ENCODE measurements around the gene CDH13.

CDH13 gene

GRCh38 chr16:83269541-83269940 lies 642.8 kb downstream of the CDH13 start:
- DNase-seq (ENCODE audit: low spot score in 2 of 2) (no peak), ATAC-seq (replicated peaks; ENCODE audit: extremely low read depth, poor library complexity, severe bottlenecking) (no peak)
- Mint-ChIP-seq H3K4me1 (no peaks in the 10 kb centered on the region), H3K27me3 (peaks cover 50% of the 10 kb centered on the region), H3K9me3 (no peaks in the 10 kb centered on the region), H3K4me3 (no peak overlapping the region), H3K27ac (ENCODE audit: low read depth) (no peak overlapping the region), H3K36me3 (ENCODE audit: insufficient read depth) (no peaks in the 10 kb centered on the region)

GRCh38 chr16:83270061-83270460 lies 643.3 kb downstream of the CDH13 start:
- H3K4me3 Mint-ChIP-seq, result no peak overlapping the region
- H3K36me3 Mint-ChIP-seq (ENCODE audit: insufficient read depth), result no peaks in the 10 kb centered on the region
- DNase-seq (ENCODE audit: low spot score in 2 of 2) (no peak), ATAC-seq (replicated peaks; ENCODE audit: extremely low read depth, poor library complexity, severe bottlenecking) (no peak)
- H3K9me3 Mint-ChIP-seq, result no peaks in the 10 kb centered on the region
- H3K27me3 Mint-ChIP-seq, result peaks cover 56% of the 10 kb centered on the region
- no peak overlapping the region for H3K27ac Mint-ChIP-seq (ENCODE audit: low read depth)
- no peaks in the 10 kb centered on the region for H3K4me1 Mint-ChIP-seq

- no peaks in the 10 kb centered on the region for H3K36me3 Mint-ChIP-seq (ENCODE audit: insufficient read depth)
- H3K9me3 Mint-ChIP-seq, result no peaks in the 10 kb centered on the region
These were observed 643.9 kb downstream of the CDH13 start for GRCh38 chr16:83270640-83271039.

DNA sequence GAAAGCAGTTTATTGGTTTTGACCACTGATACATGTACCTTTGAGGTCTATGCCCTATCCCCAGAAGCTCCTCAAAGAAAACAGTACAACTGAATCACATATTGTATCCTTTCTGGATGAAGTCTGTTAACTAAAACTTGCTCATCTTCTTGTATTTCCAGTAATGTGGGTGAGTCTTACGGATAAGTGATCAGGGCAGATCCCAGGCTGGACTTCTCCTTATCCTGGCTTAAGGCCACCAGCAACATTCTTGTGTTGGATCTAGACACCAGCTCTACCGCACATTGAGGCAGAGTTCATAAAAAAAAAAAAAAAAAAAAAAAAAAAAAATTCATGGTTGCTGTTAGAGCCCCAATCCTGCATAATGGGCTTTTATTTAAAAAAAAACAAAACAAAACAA lies 644.4 kb downstream of the CDH13 start:
- no peaks in the 10 kb centered on the region for H3K9me3 Mint-ChIP-seq
- H3K27me3 Mint-ChIP-seq, result peaks cover 66% of the 10 kb centered on the region
- no peaks in the 10 kb centered on the region for H3K36me3 Mint-ChIP-seq (ENCODE audit: insufficient read depth)
- no peaks in the 10 kb centered on the region for H3K4me1 Mint-ChIP-seq
- ATAC-seq (replicated peaks; ENCODE audit: extremely low read depth, poor library complexity, severe bottlenecking), result no peak
- no peak overlapping the region for H3K4me3 Mint-ChIP-seq
- no peak overlapping the region for H3K27ac Mint-ChIP-seq (ENCODE audit: low read depth)
- no peak for DNase-seq (ENCODE audit: low spot score in 2 of 2)

More at GRCh38 chr16:83270640-83271039, 643.9 kb downstream of the CDH13 start:
- H3K27me3 Mint-ChIP-seq, result peaks cover 61% of the 10 kb centered on the region
- DNase-seq (ENCODE audit: low spot score in 2 of 2) (no peak), ATAC-seq (replicated peaks; ENCODE audit: extremely low read depth, poor library complexity, severe bottlenecking) (no peak)
- no peak overlapping the region for H3K27ac Mint-ChIP-seq (ENCODE audit: low read depth)
- H3K4me1 Mint-ChIP-seq, result no peaks in the 10 kb centered on the region
- no peak overlapping the region for H3K4me3 Mint-ChIP-seq

DNA sequence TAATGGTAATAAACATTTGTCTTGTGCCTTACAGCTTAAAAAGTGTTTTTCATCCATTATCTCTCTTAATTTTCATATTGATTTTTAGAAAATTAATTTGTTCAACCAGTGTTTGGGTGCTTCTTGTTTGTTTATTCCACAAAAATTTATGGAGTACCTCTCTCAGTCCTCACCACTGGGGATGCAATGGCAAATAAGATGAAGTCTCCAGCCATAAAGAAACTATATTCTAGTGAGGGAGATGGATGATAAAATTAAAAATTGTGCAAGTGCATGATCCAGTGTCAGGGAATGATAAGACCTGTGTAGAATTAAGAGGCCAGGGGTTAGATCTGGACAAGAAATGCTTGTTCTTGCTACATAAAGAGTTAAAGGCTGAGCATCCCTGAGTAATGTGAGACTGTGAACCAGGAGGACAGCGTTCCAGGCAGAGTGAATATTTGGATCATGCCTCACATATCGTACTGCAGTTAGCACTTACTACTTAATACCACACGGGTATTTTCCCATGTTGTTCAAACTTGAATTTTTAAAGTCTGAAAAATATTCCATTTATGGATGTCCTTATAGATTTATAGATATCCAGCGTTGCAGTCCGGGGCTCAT lies 645.3 kb downstream of the CDH13 start:
- no peaks in the 10 kb centered on the region for H3K36me3 Mint-ChIP-seq (ENCODE audit: insufficient read depth)
- no peaks in the 10 kb centered on the region for H3K4me1 Mint-ChIP-seq
- DNase-seq (ENCODE audit: low spot score in 2 of 2) (no peak), ATAC-seq (replicated peaks; ENCODE audit: extremely low read depth, poor library complexity, severe bottlenecking) (no peak)
- H3K4me3 Mint-ChIP-seq, result no peak overlapping the region
- H3K27ac Mint-ChIP-seq (ENCODE audit: low read depth), result no peak overlapping the region
- no peaks in the 10 kb centered on the region for H3K9me3 Mint-ChIP-seq
- H3K27me3 Mint-ChIP-seq, result peaks cover 61% of the 10 kb centered on the region

GRCh38 chr16:83272843-83273242 lies 646.1 kb downstream of the CDH13 start:
- Mint-ChIP-seq H3K36me3 (ENCODE audit: insufficient read depth) (no peaks in the 10 kb centered on the region), H3K27me3 (peaks cover 54% of the 10 kb centered on the region), H3K4me1 (no peaks in the 10 kb centered on the region), H3K9me3 (no peaks in the 10 kb centered on the region), H3K27ac (ENCODE audit: low read depth) (no peak overlapping the region), H3K4me3 (no peak overlapping the region)
- ATAC-seq (replicated peaks; ENCODE audit: extremely low read depth, poor library complexity, severe bottlenecking), result no peak
- no peak for DNase-seq (ENCODE audit: low spot score in 2 of 2)

GRCh38 chr16:83273504-83274173 lies 646.9 kb downstream of the CDH13 start:
- no peaks in the 10 kb centered on the region for H3K4me1 Mint-ChIP-seq
- H3K9me3 Mint-ChIP-seq, result no peaks in the 10 kb centered on the region
- ATAC-seq (replicated peaks; ENCODE audit: extremely low read depth, poor library complexity, severe bottlenecking), result no peak
- peaks cover 46% of the 10 kb centered on the region for H3K27me3 Mint-ChIP-seq
- H3K36me3 Mint-ChIP-seq (ENCODE audit: insufficient read depth), result no peaks in the 10 kb centered on the region
- no peak overlapping the region for H3K4me3 Mint-ChIP-seq
- DNase-seq (ENCODE audit: low spot score in 2 of 2), result no peak
- H3K27ac Mint-ChIP-seq (ENCODE audit: low read depth), result no peak overlapping the region

- H3K27ac Mint-ChIP-seq (ENCODE audit: low read depth), result no peak overlapping the region
- peaks cover 1% of the 10 kb centered on the region for H3K36me3 Mint-ChIP-seq (ENCODE audit: insufficient read depth)
- no peaks in the 10 kb centered on the region for H3K9me3 Mint-ChIP-seq
- ATAC-seq (replicated peaks; ENCODE audit: extremely low read depth, poor library complexity, severe bottlenecking), result no peak
- peaks cover 20% of the 10 kb centered on the region for H3K27me3 Mint-ChIP-seq
- H3K4me1 Mint-ChIP-seq, result no peaks in the 10 kb centered on the region
- no peak overlapping the region for H3K4me3 Mint-ChIP-seq
- no peak for DNase-seq (ENCODE audit: low spot score in 2 of 2)
These were observed 652.5 kb downstream of the CDH13 start for GRCh38 chr16:83279251-83279650.

DNA sequence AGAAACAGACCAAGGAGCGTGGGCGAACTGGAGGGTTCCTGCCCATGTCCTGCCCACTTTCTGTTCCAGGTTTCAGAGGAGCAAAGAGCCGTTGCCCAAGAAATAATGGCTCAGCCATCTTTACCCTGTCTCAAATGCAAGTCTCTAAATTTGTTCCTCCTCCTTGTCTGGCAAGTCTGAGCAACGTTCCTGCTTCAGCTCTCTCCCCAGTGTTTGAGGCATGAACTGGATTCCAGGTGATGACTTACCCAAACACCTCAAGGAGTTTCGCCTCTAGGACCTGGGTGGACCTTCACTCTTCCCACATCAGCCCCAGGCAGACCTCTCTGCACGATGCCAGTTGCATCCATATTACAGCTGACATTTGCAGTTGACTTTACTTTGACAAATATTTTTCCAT lies 659.2 kb downstream of the CDH13 start:
- no peaks in the 10 kb centered on the region for H3K4me1 Mint-ChIP-seq
- ATAC-seq (replicated peaks; ENCODE audit: extremely low read depth, poor library complexity, severe bottlenecking) (no peak), DNase-seq (ENCODE audit: low spot score in 2 of 2) (no peak)
- H3K36me3 Mint-ChIP-seq (ENCODE audit: insufficient read depth), result peaks cover 1% of the 10 kb centered on the region
- no peak overlapping the region for H3K4me3 Mint-ChIP-seq
- H3K9me3 Mint-ChIP-seq, result no peaks in the 10 kb centered on the region
- no peak overlapping the region for H3K27ac Mint-ChIP-seq (ENCODE audit: low read depth)
- H3K27me3 Mint-ChIP-seq, result peaks cover 19% of the 10 kb centered on the region

DNA sequence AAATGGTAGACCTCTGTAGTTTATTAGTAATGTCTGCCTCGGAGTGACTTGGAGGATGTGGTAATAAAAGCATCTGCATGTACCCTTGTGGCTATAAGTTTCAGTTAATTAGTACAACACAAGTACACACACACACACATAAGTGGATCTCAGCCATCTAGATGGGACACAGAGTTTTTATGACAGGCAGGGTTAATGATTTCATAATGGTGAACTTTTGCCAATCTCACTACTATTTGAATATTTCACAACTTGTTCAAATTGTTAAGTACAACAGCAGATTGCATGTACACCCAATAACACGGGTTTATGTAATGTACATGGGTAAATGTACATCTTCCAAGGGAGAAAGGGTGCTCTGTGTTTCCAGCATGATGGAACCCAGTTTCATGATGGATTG lies 669.7 kb downstream of the CDH13 start:
- H3K27me3 Mint-ChIP-seq, result peaks cover 18% of the 10 kb centered on the region
- ATAC-seq (replicated peaks; ENCODE audit: extremely low read depth, poor library complexity, severe bottlenecking) (no peak), DNase-seq (ENCODE audit: low spot score in 2 of 2) (no peak)
- no peaks in the 10 kb centered on the region for H3K9me3 Mint-ChIP-seq
- no peak overlapping the region for H3K27ac Mint-ChIP-seq (ENCODE audit: low read depth)
- H3K36me3 Mint-ChIP-seq (ENCODE audit: insufficient read depth), result no peaks in the 10 kb centered on the region
- no peaks in the 10 kb centered on the region for H3K4me1 Mint-ChIP-seq
- H3K4me3 Mint-ChIP-seq, result no peak overlapping the region

- no peak for DNase-seq (ENCODE audit: low spot score in 2 of 2)
- Mint-ChIP-seq H3K9me3 (no peaks in the 10 kb centered on the region), H3K4me3 (no peak overlapping the region), H3K36me3 (ENCODE audit: insufficient read depth) (no peaks in the 10 kb centered on the region), H3K27me3 (peaks cover 22% of the 10 kb centered on the region), H3K27ac (ENCODE audit: low read depth) (no peak overlapping the region), H3K4me1 (no peaks in the 10 kb centered on the region)
- ATAC-seq (replicated peaks; ENCODE audit: extremely low read depth, poor library complexity, severe bottlenecking), result no peak
These were observed 671.8 kb downstream of the CDH13 start for GRCh38 chr16:83298541-83298940.

DNA sequence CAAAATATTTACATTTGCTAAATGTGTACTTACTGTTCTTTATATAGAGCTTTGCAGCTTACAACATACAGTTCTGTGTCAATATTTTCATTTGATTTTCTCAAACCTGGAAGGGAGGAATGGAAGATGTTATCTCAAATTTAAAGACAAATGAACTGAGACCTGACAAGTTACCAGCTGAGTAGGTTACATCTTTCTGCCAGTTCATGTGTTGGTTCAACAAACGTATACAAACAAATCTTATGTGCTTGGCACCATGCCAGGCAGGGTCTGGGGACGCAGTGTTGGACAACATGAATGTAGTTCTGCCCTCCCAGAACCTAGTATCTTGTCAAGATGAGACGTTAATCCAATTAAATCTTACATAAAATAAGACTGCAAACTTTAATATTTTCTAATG lies 673.6 kb downstream of the CDH13 start:
- no peaks in the 10 kb centered on the region for H3K36me3 Mint-ChIP-seq (ENCODE audit: insufficient read depth)
- H3K27ac Mint-ChIP-seq (ENCODE audit: low read depth), result no peak overlapping the region
- H3K4me3 Mint-ChIP-seq, result no peak overlapping the region
- ATAC-seq (replicated peaks; ENCODE audit: extremely low read depth, poor library complexity, severe bottlenecking) (no peak), DNase-seq (ENCODE audit: low spot score in 2 of 2) (no peak)
- H3K9me3 Mint-ChIP-seq, result no peaks in the 10 kb centered on the region
- H3K4me1 Mint-ChIP-seq, result no peaks in the 10 kb centered on the region
- H3K27me3 Mint-ChIP-seq, result peaks cover 31% of the 10 kb centered on the region

DNA sequence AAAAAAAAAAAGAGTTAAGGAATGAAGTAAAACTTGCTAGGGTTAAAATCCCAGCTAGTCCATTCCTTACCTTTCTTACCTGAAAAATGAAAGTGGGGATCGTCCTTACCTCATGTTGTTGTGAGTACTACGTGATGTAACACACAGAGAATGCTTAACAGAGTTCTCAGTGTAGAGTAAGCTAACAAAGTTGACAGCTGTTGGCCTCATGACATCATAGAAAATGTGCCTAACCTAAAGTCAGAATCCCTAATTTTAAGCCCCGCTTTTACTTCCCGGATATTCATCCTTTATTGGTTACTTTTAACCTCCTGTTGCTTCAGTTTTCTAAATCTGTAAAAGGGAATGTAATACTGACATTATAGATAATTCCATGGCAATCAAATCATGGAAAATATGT lies 675.2 kb downstream of the CDH13 start:
- no peaks in the 10 kb centered on the region for H3K4me1 Mint-ChIP-seq
- peaks cover 25% of the 10 kb centered on the region for H3K27me3 Mint-ChIP-seq
- H3K9me3 Mint-ChIP-seq, result no peaks in the 10 kb centered on the region
- ATAC-seq (replicated peaks; ENCODE audit: extremely low read depth, poor library complexity, severe bottlenecking) (no peak), DNase-seq (ENCODE audit: low spot score in 2 of 2) (no peak)
- H3K27ac Mint-ChIP-seq (ENCODE audit: low read depth), result no peak overlapping the region
- no peak overlapping the region for H3K4me3 Mint-ChIP-seq
- no peaks in the 10 kb centered on the region for H3K36me3 Mint-ChIP-seq (ENCODE audit: insufficient read depth)
